Endodermal cell (in vitro differentiated cells): Measurements from ENCODE around the gene COL5A1. TPM values are rescaled to one million over a fixed set of nuclear protein-coding genes. Genes with fewer than 3 reads are reported as not detected.

ENCODE experiments used
- DNase-seq: peaks from one replicate; pipeline ENCODE4 v3.0.0-alpha.2; 2017
- H3K27ac ChIP-seq: 2 replicates; pipeline ENCODE4 v1.5.1; 2013; ENCODE audit warnings: mild to moderate bottlenecking, low read depth, low read length, moderate library complexity
- H3K27me3 ChIP-seq: 2 replicates; pipeline ENCODE4 v1.6.1; 2013; ENCODE audit warnings: mild to moderate bottlenecking, low read length, moderate library complexity; ENCODE audit not compliant: insufficient read depth, control insufficient read depth, poor library complexity, severe bottlenecking
- H3K36me3 ChIP-seq: 2 replicates; pipeline ENCODE4 v1.7.0; 2013; ENCODE audit warnings: mild to moderate bottlenecking, low read length, moderate library complexity; ENCODE audit not compliant: control insufficient read depth, insufficient read depth
- H3K4me1 ChIP-seq: one replicate; pipeline ENCODE4 v1.7.0; 2013; ENCODE audit warnings: low read length; ENCODE audit not compliant: control insufficient read depth, insufficient read depth
- H3K4me3 ChIP-seq: 2 replicates; pipeline ENCODE4 v1.5.1; 2013; ENCODE audit warnings: mild to moderate bottlenecking, low read length, moderate library complexity
- H3K9ac ChIP-seq: 2 replicates; pipeline ENCODE4 v1.6.1; 2013; ENCODE audit warnings: mild to moderate bottlenecking, low read length, moderate library complexity; ENCODE audit not compliant: poor library complexity, severe bottlenecking; ENCODE audit errors: extremely low read depth
- H3K9me3 ChIP-seq: 2 replicates; pipeline ENCODE4 v1.6.1; 2013; ENCODE audit warnings: mild to moderate bottlenecking, low read length, moderate library complexity; ENCODE audit not compliant: control insufficient read depth
- H3K27ac Mint-ChIP-seq: 2 replicates; pipeline ENCODE4 v1.8.0; 2020; ENCODE audit warnings: mixed read lengths
- H3K27me3 Mint-ChIP-seq: 2 replicates; pipeline ENCODE4 v1.8.0; 2021; ENCODE audit warnings: mild to moderate bottlenecking, mixed read lengths; ENCODE audit not compliant: insufficient read depth
- H3K36me3 Mint-ChIP-seq: 2 replicates; pipeline ENCODE4 v1.8.0; 2020; ENCODE audit warnings: low read depth, mixed read lengths
- H3K4me1 Mint-ChIP-seq: 2 replicates; pipeline ENCODE4 v1.8.0; 2020; ENCODE audit warnings: mixed read lengths
- H3K4me3 Mint-ChIP-seq: 2 replicates; pipeline ENCODE4 v1.8.0; 2020; ENCODE audit warnings: mild to moderate bottlenecking, moderate library complexity, mixed read lengths
- H3K9me3 Mint-ChIP-seq: 2 replicates; pipeline ENCODE4 v1.8.0; 2020; ENCODE audit warnings: mild to moderate bottlenecking, mixed read lengths
- CTCF ChIP-seq: fragments of 200-600 bp; sonication (generic); conservative IDR thresholded peaks from 2 replicates; pipeline ENCODE4 v1.5.0; 2021; ENCODE audit warnings: antibody characterized with exemption, mild to moderate bottlenecking
- WGBS, 2 experiments: methylation state at CpG; one replicate each; pipeline versions ENCODE4 v1.1.5 to v1.1.7; 2013; ENCODE audit warnings: missing lambda C conversion rate in 2 of 2, mixed read lengths in 1 of 2; ENCODE audit not compliant: insufficient coverage in 1 of 2, insufficient read length in 1 of 2; 5-methylcytosine and 5-hydroxymethylcytosine counted together
- total RNA-seq, 2 donors: library from RNA; stranded (reverse); fragmentation: NEBNext Ultra II Directional in 1 of 2; extraction: Animal tissue kit (Norgen Biotek cat#: 25700) in 1 of 2; gene quantifications; 2 replicates in 1 of 2; 3 replicates in 1 of 2; pipeline ENCODE4 v1.2.1, GENCODE V29; 2021

Gene COL5A1
- total RNA-seq, 2 donors from 2014 or later, result 65.3 to 76.6 TPM

- H3K4me3 ChIP-seq, result no peak overlapping the region
- Mint-ChIP-seq H3K36me3 (no peaks in the 10 kb centered on the region), H3K9me3 (no peaks in the 10 kb centered on the region), H3K27ac (peak overlapping the region; percentile 78), H3K4me3 (no peak overlapping the region), H3K27me3 (no peaks in the 10 kb centered on the region), H3K4me1 (peaks cover 29% of the 10 kb centered on the region)
- H3K36me3 ChIP-seq, result no peaks in the 10 kb centered on the region
- H3K4me1 ChIP-seq, result peaks cover 4% of the 10 kb centered on the region
- H3K9me3 ChIP-seq, result no peaks in the 10 kb centered on the region
- DNase-seq, result peak; percentile 65
- no peak for TF ChIP-seq CTCF
- no peak overlapping the region for H3K27ac ChIP-seq
- H3K9ac ChIP-seq, result no peak overlapping the region
- WGBS, 2 experiments, result 90 to 95% methylated on average over 3 to 5 of the region's 5 CpGs
- no peaks in the 10 kb centered on the region for H3K27me3 ChIP-seq
Measured at GRCh38 chr9:134639994-134640393, 1.6 kb upstream of the COL5A1 start.

- Histone ChIP-seq H3K9me3 (no peaks in the 10 kb centered on the region), H3K27me3 (no peaks in the 10 kb centered on the region), H3K4me1 (peaks cover 4% of the 10 kb centered on the region), H3K27ac (peak overlapping the region; percentile 52), H3K9ac (peak overlapping the region; percentile 74), H3K36me3 (no peaks in the 10 kb centered on the region), H3K4me3 (peak overlapping the region; percentile 82)
- peaks cover 29% of the 10 kb centered on the region for H3K4me1 Mint-ChIP-seq
- peak; percentile 86 for DNase-seq
- WGBS, 2 experiments, result 42 to 48% methylated on average over 7 to 14 of the region's 14 CpGs
- H3K27ac Mint-ChIP-seq, result peak overlapping the region; percentile 78
- H3K4me3 Mint-ChIP-seq, result peak overlapping the region; percentile 75
- no peak for TF ChIP-seq CTCF
- H3K36me3 Mint-ChIP-seq, result no peaks in the 10 kb centered on the region
- no peaks in the 10 kb centered on the region for H3K27me3 Mint-ChIP-seq
- no peaks in the 10 kb centered on the region for H3K9me3 Mint-ChIP-seq
Measured at GRCh38 chr9:134640506-134641172, 964 bp upstream of the COL5A1 start.

- WGBS, 2 experiments, result 0% methylated on average over 58 of the region's 58 CpGs; no CpG with 5 or more reads in 1 of the 2 experiments
- Histone ChIP-seq H3K4me1 (peaks cover 10% of the 10 kb centered on the region), H3K9ac (peak overlapping the region; percentile 51), H3K36me3 (no peaks in the 10 kb centered on the region), H3K9me3 (no peaks in the 10 kb centered on the region), H3K4me3 (peak overlapping the region; percentile 82), H3K27me3 (no peaks in the 10 kb centered on the region), H3K27ac (no peak overlapping the region)
- Mint-ChIP-seq H3K27ac (no peak overlapping the region), H3K27me3 (no peaks in the 10 kb centered on the region), H3K36me3 (no peaks in the 10 kb centered on the region), H3K9me3 (no peaks in the 10 kb centered on the region), H3K4me1 (peaks cover 33% of the 10 kb centered on the region), H3K4me3 (peak overlapping the region; percentile 75)
- no peak for TF ChIP-seq CTCF
- DNase-seq, result no peak
Measured at GRCh38 chr9:134641990-134642384, 384 bp downstream of the COL5A1 start.
